Measurements from ENCODE around the gene ZNF205. TPM values are rescaled to one million over a fixed set of nuclear protein-coding genes. Genes with fewer than 3 reads are reported as not detected.

Gene ZNF205
- total and polyA plus RNA-seq, 2 of the 13 experiments (the other 11 are each of a cell fraction or from before 2014, with no cell fraction given) = 5.8 to 10.2 TPM

DNA sequence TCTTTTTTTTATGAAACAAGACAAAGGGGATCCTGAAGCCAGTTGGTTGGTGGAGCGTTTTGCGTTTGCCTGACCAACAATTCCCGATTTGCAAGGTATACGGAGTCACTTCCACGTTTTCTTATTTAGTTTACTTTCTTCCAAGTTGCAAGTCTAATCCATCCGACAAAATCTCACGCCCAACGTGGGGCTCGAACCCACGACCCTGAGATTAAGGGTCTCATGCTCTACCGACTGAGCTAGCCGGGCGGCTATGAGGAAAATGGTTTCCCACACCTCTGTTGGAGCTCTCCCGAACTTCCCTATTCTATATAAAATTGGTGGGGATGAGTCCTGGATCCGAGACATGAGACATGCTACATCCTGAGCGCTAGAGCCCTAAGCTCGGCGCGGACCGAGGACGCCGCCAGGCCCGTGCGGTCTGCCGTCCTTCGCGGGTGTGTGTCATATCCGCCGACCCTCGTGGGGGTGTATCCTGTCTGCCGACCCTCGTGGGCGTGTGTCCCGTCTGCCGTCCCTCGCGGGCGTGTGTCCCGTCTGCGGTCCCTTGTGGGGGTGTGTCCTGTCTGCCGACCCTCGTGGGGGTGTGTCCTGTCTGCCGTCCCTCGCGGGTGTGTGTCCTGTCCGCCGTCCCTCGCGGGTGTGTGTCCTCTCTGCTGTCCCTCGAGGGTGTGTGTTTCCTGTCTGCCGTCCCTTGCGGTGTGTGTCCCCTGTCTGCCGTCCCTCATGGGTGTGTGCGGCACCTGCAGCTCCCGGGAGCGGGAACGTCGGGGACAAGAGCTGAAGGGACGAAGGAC is 45.0 kb downstream of the ZNF205 start:
- peak; percentile 50 for ATAC-seq
- POLR2A ChIA-PET = interaction anchor here (0.9 to 5.1 kb wide), 10 partner anchors 9 to 125 kb away, joined by 3 to 51 read pairs (median 7); partner anchors contain the start of gene ZNF213
- TF ChIP-seq HDAC2 (CRISPR knock-in tag; IDR thresholded peaks at IDR 0.05) = peak; percentile 75; the same call in 1 of the 2 replicates
- 0 out of 2 replicates have a peak, but pooled peaks have one; percentile 40 for TF ChIP-seq NKX3-1 (CRISPR knock-in tag; IDR thresholded peaks at IDR 0.05)
- TF ChIP-seq, protein P1, sequence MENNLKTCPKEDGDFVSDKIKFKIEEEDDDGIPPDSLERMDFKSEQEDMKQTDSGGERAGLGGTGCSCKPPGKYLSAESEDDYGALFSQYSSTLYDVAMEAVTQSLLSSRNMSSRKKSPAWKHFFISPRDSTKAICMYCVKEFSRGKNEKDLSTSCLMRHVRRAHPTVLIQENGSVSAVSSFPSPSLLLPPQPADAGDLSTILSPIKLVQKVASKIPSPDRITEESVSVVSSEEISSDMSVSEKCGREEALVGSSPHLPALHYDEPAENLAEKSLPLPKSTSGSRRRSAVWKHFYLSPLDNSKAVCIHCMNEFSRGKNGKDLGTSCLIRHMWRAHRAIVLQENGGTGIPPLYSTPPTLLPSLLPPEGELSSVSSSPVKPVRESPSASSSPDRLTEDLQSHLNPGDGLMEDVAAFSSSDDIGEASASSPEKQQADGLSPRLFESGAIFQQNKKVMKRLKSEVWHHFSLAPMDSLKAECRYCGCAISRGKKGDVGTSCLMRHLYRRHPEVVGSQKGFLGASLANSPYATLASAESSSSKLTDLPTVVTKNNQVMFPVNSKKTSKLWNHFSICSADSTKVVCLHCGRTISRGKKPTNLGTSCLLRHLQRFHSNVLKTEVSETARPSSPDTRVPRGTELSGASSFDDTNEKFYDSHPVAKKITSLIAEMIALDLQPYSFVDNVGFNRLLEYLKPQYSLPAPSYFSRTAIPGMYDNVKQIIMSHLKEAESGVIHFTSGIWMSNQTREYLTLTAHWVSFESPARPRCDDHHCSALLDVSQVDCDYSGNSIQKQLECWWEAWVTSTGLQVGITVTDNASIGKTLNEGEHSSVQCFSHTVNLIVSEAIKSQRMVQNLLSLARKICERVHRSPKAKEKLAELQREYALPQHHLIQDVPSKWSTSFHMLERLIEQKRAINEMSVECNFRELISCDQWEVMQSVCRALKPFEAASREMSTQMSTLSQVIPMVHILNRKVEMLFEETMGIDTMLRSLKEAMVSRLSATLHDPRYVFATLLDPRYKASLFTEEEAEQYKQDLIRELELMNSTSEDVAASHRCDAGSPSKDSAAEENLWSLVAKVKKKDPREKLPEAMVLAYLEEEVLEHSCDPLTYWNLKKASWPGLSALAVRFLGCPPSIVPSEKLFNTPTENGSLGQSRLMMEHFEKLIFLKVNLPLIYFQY (CRISPR knock-in tag; IDR thresholded peaks at IDR 0.05; ENCODE audit: borderline replicate concordance) = no peak
- TF ChIP-seq THAP11 (CRISPR knock-in tag; IDR thresholded peaks at IDR 0.05) = peak; percentile 64; the same call in 1 of the 2 replicates
- TF ChIP-seq FOXO1 (CRISPR knock-in tag; IDR thresholded peaks at IDR 0.05) = no peak
- no peak for TF ChIP-seq ZNF841 (CRISPR knock-in tag; IDR thresholded peaks at IDR 0.05; ENCODE audit: borderline replicate concordance)
- TF ChIP-seq, protein P2, sequence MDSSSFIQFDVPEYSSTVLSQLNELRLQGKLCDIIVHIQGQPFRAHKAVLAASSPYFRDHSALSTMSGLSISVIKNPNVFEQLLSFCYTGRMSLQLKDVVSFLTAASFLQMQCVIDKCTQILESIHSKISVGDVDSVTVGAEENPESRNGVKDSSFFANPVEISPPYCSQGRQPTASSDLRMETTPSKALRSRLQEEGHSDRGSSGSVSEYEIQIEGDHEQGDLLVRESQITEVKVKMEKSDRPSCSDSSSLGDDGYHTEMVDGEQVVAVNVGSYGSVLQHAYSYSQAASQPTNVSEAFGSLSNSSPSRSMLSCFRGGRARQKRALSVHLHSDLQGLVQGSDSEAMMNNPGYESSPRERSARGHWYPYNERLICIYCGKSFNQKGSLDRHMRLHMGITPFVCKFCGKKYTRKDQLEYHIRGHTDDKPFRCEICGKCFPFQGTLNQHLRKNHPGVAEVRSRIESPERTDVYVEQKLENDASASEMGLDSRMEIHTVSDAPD (CRISPR knock-in tag; IDR thresholded peaks at IDR 0.05) = peak; percentile 62; the same call in 1 of the 2 replicates
- TF ChIP-seq CBX5 (CRISPR knock-in tag; IDR thresholded peaks at IDR 0.05; ENCODE audit: borderline replicate concordance) = peak; percentile 34; the same call in 1 of the 2 replicates
- TF ChIP-seq, protein P3, sequence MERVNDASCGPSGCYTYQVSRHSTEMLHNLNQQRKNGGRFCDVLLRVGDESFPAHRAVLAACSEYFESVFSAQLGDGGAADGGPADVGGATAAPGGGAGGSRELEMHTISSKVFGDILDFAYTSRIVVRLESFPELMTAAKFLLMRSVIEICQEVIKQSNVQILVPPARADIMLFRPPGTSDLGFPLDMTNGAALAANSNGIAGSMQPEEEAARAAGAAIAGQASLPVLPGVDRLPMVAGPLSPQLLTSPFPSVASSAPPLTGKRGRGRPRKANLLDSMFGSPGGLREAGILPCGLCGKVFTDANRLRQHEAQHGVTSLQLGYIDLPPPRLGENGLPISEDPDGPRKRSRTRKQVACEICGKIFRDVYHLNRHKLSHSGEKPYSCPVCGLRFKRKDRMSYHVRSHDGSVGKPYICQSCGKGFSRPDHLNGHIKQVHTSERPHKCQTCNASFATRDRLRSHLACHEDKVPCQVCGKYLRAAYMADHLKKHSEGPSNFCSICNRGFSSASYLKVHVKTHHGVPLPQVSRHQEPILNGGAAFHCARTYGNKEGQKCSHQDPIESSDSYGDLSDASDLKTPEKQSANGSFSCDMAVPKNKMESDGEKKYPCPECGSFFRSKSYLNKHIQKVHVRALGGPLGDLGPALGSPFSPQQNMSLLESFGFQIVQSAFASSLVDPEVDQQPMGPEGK (CRISPR knock-in tag; IDR thresholded peaks at IDR 0.05) = peak; percentile 28; the same call in 1 of the 2 replicates
- TF ChIP-seq KAT8 (CRISPR knock-in tag; IDR thresholded peaks at IDR 0.05) = peak; percentile 55; the same call in 1 of the 2 replicates
- TF ChIP-seq, protein P4, sequence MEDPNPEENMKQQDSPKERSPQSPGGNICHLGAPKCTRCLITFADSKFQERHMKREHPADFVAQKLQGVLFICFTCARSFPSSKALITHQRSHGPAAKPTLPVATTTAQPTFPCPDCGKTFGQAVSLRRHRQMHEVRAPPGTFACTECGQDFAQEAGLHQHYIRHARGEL (CRISPR knock-in tag; IDR thresholded peaks at IDR 0.05) = no peak
- TF ChIP-seq MTF2 (CRISPR knock-in tag; IDR thresholded peaks at IDR 0.05; ENCODE audit: borderline replicate concordance) = no peak
- TF ChIP-seq, protein P5, sequence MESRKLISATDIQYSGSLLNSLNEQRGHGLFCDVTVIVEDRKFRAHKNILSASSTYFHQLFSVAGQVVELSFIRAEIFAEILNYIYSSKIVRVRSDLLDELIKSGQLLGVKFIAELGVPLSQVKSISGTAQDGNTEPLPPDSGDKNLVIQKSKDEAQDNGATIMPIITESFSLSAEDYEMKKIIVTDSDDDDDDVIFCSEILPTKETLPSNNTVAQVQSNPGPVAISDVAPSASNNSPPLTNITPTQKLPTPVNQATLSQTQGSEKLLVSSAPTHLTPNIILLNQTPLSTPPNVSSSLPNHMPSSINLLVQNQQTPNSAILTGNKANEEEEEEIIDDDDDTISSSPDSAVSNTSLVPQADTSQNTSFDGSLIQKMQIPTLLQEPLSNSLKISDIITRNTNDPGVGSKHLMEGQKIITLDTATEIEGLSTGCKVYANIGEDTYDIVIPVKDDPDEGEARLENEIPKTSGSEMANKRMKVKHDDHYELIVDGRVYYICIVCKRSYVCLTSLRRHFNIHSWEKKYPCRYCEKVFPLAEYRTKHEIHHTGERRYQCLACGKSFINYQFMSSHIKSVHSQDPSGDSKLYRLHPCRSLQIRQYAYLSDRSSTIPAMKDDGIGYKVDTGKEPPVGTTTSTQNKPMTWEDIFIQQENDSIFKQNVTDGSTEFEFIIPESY (CRISPR knock-in tag; IDR thresholded peaks at IDR 0.05) = no peak

More for the DNA sequence above, 45.0 kb downstream of the ZNF205 start:
- DNase-seq (ENCODE audit: low spot score) = peak; percentile 89
- H3K4me1 ChIP-seq (ENCODE audit: insufficient read depth, low read length) = peaks cover 35% of the 10 kb centered on the region
- H3K4me3 ChIP-seq (replicated peaks in 1 of 3; ENCODE audit: insufficient read depth in 1 of 3, low read depth in 2 of 3, low read length in 3 of 3) = peak overlapping the region; percentile 68 to 87 (median 81)
- peak overlapping the region; percentile 94 for H3K4me2 ChIP-seq (ENCODE audit: low read depth, low read length)
- CTCF ChIA-PET (ENCODE audit: low intra/inter-chr PET ratio, low total read pairs) = no interaction called here
- H2AFZ ChIP-seq (ENCODE audit: low read length) = peak overlapping the region; percentile 37
- no peaks in the 10 kb centered on the region; a peak in 1 of 5 replicates for H3K27me3 ChIP-seq (ENCODE audit: control insufficient read depth in 1 of 2, insufficient read depth in 2 of 2, low read length in 2 of 2)
- no peaks in the 10 kb centered on the region for H3K79me2 ChIP-seq (ENCODE audit: insufficient read depth, low read length)
- no peaks in the 10 kb centered on the region for H4K20me1 ChIP-seq (ENCODE audit: insufficient read depth, low read length)
- in situ Hi-C loops (cut with HindIII; ENCODE audit: extremely low pct_ligation_motif_present, low pct_unique_long_range_greater_than_20kb) = no loop called here
- H3K27ac ChIP-seq (ENCODE audit: extremely low read length, insufficient read depth, low read length) = peak overlapping the region; percentile 63
- intact Hi-C loops (cut with micrococcal nuclease; ENCODE audit: unreplicated experiment) = no loop called here
- no peaks in the 10 kb centered on the region for H3K36me3 ChIP-seq (replicated peaks in 1 of 2; ENCODE audit: control insufficient read depth in 1 of 2, insufficient read depth in 2 of 2, low read length in 2 of 2)
- peak; percentile 64 for FAIRE-seq
- no peaks in the 10 kb centered on the region for H3K9me3 ChIP-seq (ENCODE audit: low read length)
- TSS peak; percentile 93 for BruUV-seq (replicated peaks)
- WGBS (ENCODE audit: low lambda C conversion rate) = under 1% methylated on average over 53 of the region's 59 CpGs
- H3K9ac ChIP-seq (ENCODE audit: insufficient read depth, low read depth, low read length) = peak overlapping the region; percentile 78

Data from HepG2 (cell line).